H1 (cell line): ENCODE measurements around the gene HS6ST2. TPM values are rescaled to one million over a fixed set of nuclear protein-coding genes. Genes with fewer than 3 reads are reported as not detected.
A peak's percentile ranks its signal among the peaks of the same experiment; 100 is the strongest.

Experiments
- CTCF ChIA-PET: fragments of 300-600 bp; sonication (Branson Sonifier 250); formaldehyde crosslinking; loops from one replicate; lab custom pipeline; 2021; ENCODE audit not compliant: partially characterized antibody; lab: Charles Lee
- POLR2A ChIA-PET: fragments of 300-600 bp; sonication (Branson Sonifier 250); formaldehyde crosslinking; loops from one replicate; lab custom pipeline; 2021; ENCODE audit warnings: inconsistent platforms; ENCODE audit not compliant: partially characterized antibody; lab: Charles Lee
- DNase-seq, 2 experiments: peaks; one replicate each; pipeline versions ENCODE4 v3.0.0 to v3.0.0-alpha.2; 2010 to 2022; ENCODE audit warnings: low spot score in 2 of 2, low read depth in 1 of 2, mixed read lengths in 1 of 2
- FAIRE-seq: peaks from 2 replicates; lab custom pipeline; 2011; peaks lifted over from hg19 to GRCh38; lab: Jason Lieb, UNC
- H2AFZ ChIP-seq: 2 replicates; pipeline ENCODE4 v1.8.1; 2012; ENCODE audit warnings: low read length, inconsistent platforms
- H2AK5ac ChIP-seq: 2 replicates; pipeline ENCODE4 v1.6.1; 2013; ENCODE audit warnings: low read depth, low read length
- H2BK120ac ChIP-seq: replicated peaks from 2 replicates; pipeline ENCODE3; 2013; ENCODE audit warnings: low read depth, low read length, inconsistent platforms
- H2BK12ac ChIP-seq: 2 replicates; pipeline ENCODE4 v1.6.1; 2013; ENCODE audit warnings: low read depth, low read length
- H2BK15ac ChIP-seq: 2 replicates; pipeline ENCODE4 v1.6.1; 2013; ENCODE audit warnings: low read length
- H2BK20ac ChIP-seq: 2 replicates; pipeline ENCODE4 v1.6.1; 2013; ENCODE audit warnings: low read length
- H2BK5ac ChIP-seq: 2 replicates; pipeline ENCODE4 v1.6.1; 2013; ENCODE audit warnings: low read depth, low read length
- H3K14ac ChIP-seq: 2 replicates; pipeline ENCODE4 v1.6.1; 2013; ENCODE audit warnings: inconsistent platforms; ENCODE audit not compliant: insufficient read length
- H3K18ac ChIP-seq: 2 replicates; pipeline ENCODE4 v1.6.1; 2013; ENCODE audit warnings: low read length; ENCODE audit errors: extremely low read depth
- H3K23ac ChIP-seq: 2 replicates; pipeline ENCODE4 v1.6.1; 2013; ENCODE audit warnings: inconsistent platforms; ENCODE audit not compliant: insufficient read length
- H3K23me2 ChIP-seq: 2 replicates; pipeline ENCODE4 v1.6.1; 2013; ENCODE audit warnings: low read depth, low read length
- H3K27ac ChIP-seq: 2 replicates; pipeline ENCODE4 v1.6.1; 2011; ENCODE audit warnings: low read depth, low read length, inconsistent platforms
- H3K27me3 ChIP-seq, 4 experiments: replicated peaks in 1 of 4; 1 replicate in 1 of 4; 2 replicates in 3 of 4; pipeline versions ENCODE4 v1.6.1 to v1.8.1; 2011 to 2013; ENCODE audit warnings: low read length in 3 of 4, mild to moderate bottlenecking in 3 of 4, inconsistent platforms in 2 of 4, mixed read lengths in 2 of 4, moderate library complexity in 1 of 4; ENCODE audit not compliant: control insufficient read depth in 3 of 4, insufficient read depth in 3 of 4; ENCODE audit errors: extremely low read depth in 1 of 4
- H3K36me3 ChIP-seq, 4 experiments: 2 replicates each; pipeline versions ENCODE4 v1.6.1 to v1.8.1; 2011 to 2013; ENCODE audit warnings: mild to moderate bottlenecking in 4 of 4, low read length in 3 of 4, moderate library complexity in 2 of 4, control low read depth in 1 of 4, inconsistent platforms in 1 of 4; ENCODE audit not compliant: insufficient read depth in 4 of 4, control insufficient read depth in 2 of 4
- H3K4ac ChIP-seq: replicated peaks from 2 replicates; pipeline ENCODE3; 2013; ENCODE audit warnings: low read length, low read depth, mixed read lengths, inconsistent platforms; ENCODE audit not compliant: insufficient read length
- H3K4me1 ChIP-seq, 4 experiments: replicated peaks in 1 of 4; 1 replicate in 1 of 4; 2 replicates in 3 of 4; pipeline versions ENCODE4 v1.6.1 to v1.8.1; 2011 to 2013; ENCODE audit warnings: low read length in 3 of 4, inconsistent platforms in 2 of 4, mixed read lengths in 1 of 4; ENCODE audit not compliant: insufficient read depth in 4 of 4, control insufficient read depth in 3 of 4
- H3K4me2 ChIP-seq, 2 experiments: 2 replicates each; pipeline versions ENCODE4 v1.6.1 to v1.8.1; 2011 to 2013; ENCODE audit warnings: low read depth in 2 of 2, low read length in 2 of 2, control low read depth in 1 of 2, inconsistent platforms in 1 of 2, mild to moderate bottlenecking in 1 of 2; ENCODE audit not compliant: insufficient read depth in 1 of 2
- H3K4me3 ChIP-seq, 4 experiments: fragments of 200-600, 300-600 bp in 1 of 4; sonication (generic), shearing (Covaris generic), sonication (Bioruptor Twin) in 1 of 4; 2 replicates each; pipeline versions ENCODE4 v1.5.1 to v1.8.1; 2011 to 2016; ENCODE audit warnings: low read length in 4 of 4, low read depth in 3 of 4, control low read depth in 2 of 4, inconsistent platforms in 2 of 4, mild to moderate bottlenecking in 2 of 4, mixed read lengths in 1 of 4, moderate library complexity in 1 of 4; ENCODE audit not compliant: insufficient read depth in 2 of 4; ENCODE audit errors: extremely low read depth in 1 of 4
- H3K56ac ChIP-seq: replicated peaks from 2 replicates; pipeline ENCODE3; 2013; ENCODE audit warnings: low read depth, mild to moderate bottlenecking, mixed read lengths, low read length, inconsistent platforms; ENCODE audit not compliant: insufficient read length
- H3K79me1 ChIP-seq: 2 replicates; pipeline ENCODE4 v1.6.1; 2013; ENCODE audit warnings: low read depth, low read length, control low read depth
- H3K79me2 ChIP-seq, 2 experiments: 2 replicates each; pipeline versions ENCODE4 v1.6.1 to v1.8.1; 2012 to 2013; ENCODE audit warnings: low read length in 2 of 2, mild to moderate bottlenecking in 2 of 2, inconsistent platforms in 1 of 2; ENCODE audit not compliant: insufficient read depth in 2 of 2, control insufficient read depth in 1 of 2
- H3K9ac ChIP-seq, 4 experiments: replicated peaks in 1 of 4; 1 replicate in 1 of 4; 2 replicates in 3 of 4; pipeline versions ENCODE4 v1.6.1 to v1.8.1; 2011 to 2013; ENCODE audit warnings: low read depth in 3 of 4, low read length in 3 of 4, control low read depth in 2 of 4, mild to moderate bottlenecking in 2 of 4, moderate library complexity in 2 of 4, inconsistent platforms in 1 of 4; ENCODE audit errors: extremely low read depth in 1 of 4
- H3K9me3 ChIP-seq, 2 experiments: 2 replicates each; pipeline versions ENCODE4 v1.6.1 to v1.8.1; 2012 to 2013; ENCODE audit warnings: mild to moderate bottlenecking in 2 of 2, moderate library complexity in 2 of 2, control low read depth in 1 of 2, inconsistent platforms in 1 of 2, low read depth in 1 of 2, low read length in 1 of 2, mixed read lengths in 1 of 2; ENCODE audit not compliant: insufficient read depth in 2 of 2
- H4K20me1 ChIP-seq, 2 experiments: replicated peaks in 1 of 2; 2 replicates each; pipeline versions ENCODE3 to v1.8.1; 2011 to 2013; ENCODE audit warnings: inconsistent platforms in 2 of 2, low read length in 2 of 2, mild to moderate bottlenecking in 1 of 2; ENCODE audit not compliant: insufficient read depth in 2 of 2, control insufficient read depth in 1 of 2
- H4K5ac ChIP-seq: 2 replicates; pipeline ENCODE4 v1.6.1; 2013; ENCODE audit warnings: low read length, low read depth, mixed read lengths, inconsistent platforms; ENCODE audit not compliant: insufficient read length
- H4K8ac ChIP-seq: 2 replicates; pipeline ENCODE4 v1.8.0; 2013; ENCODE audit warnings: mild to moderate bottlenecking, moderate library complexity, low read length, inconsistent platforms; ENCODE audit not compliant: insufficient read depth; ENCODE audit errors: extremely low read depth
- H4K91ac ChIP-seq: replicated peaks from 2 replicates; pipeline ENCODE3; 2013; ENCODE audit warnings: low read length, mixed read lengths, inconsistent platforms; ENCODE audit not compliant: insufficient read length
- EZH2 ChIP-seq: fragments of 200-600 bp; sonication (generic); IDR thresholded peaks from 2 replicates; pipeline ENCODE4 v1.7.1; 2012; ENCODE audit warnings: low read depth, mild to moderate bottlenecking, moderate library complexity, low read length, inconsistent platforms; ENCODE audit not compliant: severe bottlenecking
- GABPA ChIP-seq: IDR thresholded peaks from 2 replicates; pipeline ENCODE4 v1.6.1; 2011; ENCODE audit warnings: mild to moderate bottlenecking, low read length, moderate library complexity, borderline replicate concordance; ENCODE audit not compliant: insufficient read depth
- HDAC6 ChIP-seq: IDR thresholded peaks from one replicate; pipeline ENCODE4 v1.7.1; 2012; ENCODE audit warnings: low read depth, mild to moderate bottlenecking, inconsistent platforms, low read length, moderate library complexity
- KDM4A ChIP-seq: IDR thresholded peaks from one replicate; pipeline ENCODE4 v1.7.1; 2012; ENCODE audit warnings: low read depth, mild to moderate bottlenecking, moderate library complexity, low read length, inconsistent platforms; ENCODE audit not compliant: severe bottlenecking
- NRF1 ChIP-seq: IDR thresholded peaks from 2 replicates; pipeline ENCODE4 v1.6.1; 2011; ENCODE audit warnings: mild to moderate bottlenecking, low read depth, low read length, improper control_type of control experiment
- RFX5 ChIP-seq: IDR thresholded peaks from 2 replicates; pipeline ENCODE4 v1.6.1; 2011; ENCODE audit warnings: low read depth, low read length, improper control_type of control experiment, borderline replicate concordance
- SP4 ChIP-seq: IDR thresholded peaks from 2 replicates; pipeline ENCODE4 v1.6.1; 2012; ENCODE audit warnings: low read length, inconsistent platforms
- WGBS, 2 experiments: shearing (Covaris generic) in 1 of 2; methylation state at CpG; one replicate each; pipeline versions ENCODE4 v1.1.6 to v1.1.7; 2013 to 2015; ENCODE audit warnings: low lambda C conversion rate in 2 of 2, mixed read lengths in 2 of 2, inconsistent platforms in 1 of 2, low coverage in 1 of 2, missing lambda C conversion rate in 1 of 2; ENCODE audit not compliant: insufficient replicate concordance in 2 of 2, insufficient coverage in 1 of 2, insufficient read length in 1 of 2; ENCODE audit errors: extremely low coverage in 1 of 2, missing lambda C conversion rate in 1 of 2; 5-methylcytosine and 5-hydroxymethylcytosine counted together
- polyA plus RNA-seq, 7 experiments: library from polyadenylated mRNA; depleted of rRNA in 3 of 7; stranded (reverse) in 5 of 7; unstranded in 2 of 7; fragments of >200 nt in 5 of 7; fragments of 200-250 nt in 2 of 7; gene quantifications; 1 replicate in 5 of 7; 2 replicates in 1 of 7; 4 replicates in 1 of 7; pipeline versions ENCODE4 v1.2.1 to v1.2.3, GENCODE V29; 2011 to 2013; ENCODE audit warnings: missing spikeins in 2 of 7, mixed read lengths in 2 of 7
- total RNA-seq: library from RNA; stranded (reverse); fragmentation: NEBNext Ultra II Directional; extraction: Animal tissue kit (Norgen Biotek cat#: 25700); gene quantifications from 2 replicates; pipeline ENCODE4 v1.2.1, GENCODE V29; 2021
- TF ChIP-seq, protein P1 (sequence below): IDR thresholded peaks from 2 replicates; pipeline ENCODE4 v1.6.1; 2012; ENCODE audit warnings: low read length, inconsistent platforms

HS6ST2 gene
- total and polyA plus RNA-seq, 2 of the 8 experiments (the other 6 are each of a cell fraction or from before 2014, with no cell fraction given): 3.9 TPM

DNA sequence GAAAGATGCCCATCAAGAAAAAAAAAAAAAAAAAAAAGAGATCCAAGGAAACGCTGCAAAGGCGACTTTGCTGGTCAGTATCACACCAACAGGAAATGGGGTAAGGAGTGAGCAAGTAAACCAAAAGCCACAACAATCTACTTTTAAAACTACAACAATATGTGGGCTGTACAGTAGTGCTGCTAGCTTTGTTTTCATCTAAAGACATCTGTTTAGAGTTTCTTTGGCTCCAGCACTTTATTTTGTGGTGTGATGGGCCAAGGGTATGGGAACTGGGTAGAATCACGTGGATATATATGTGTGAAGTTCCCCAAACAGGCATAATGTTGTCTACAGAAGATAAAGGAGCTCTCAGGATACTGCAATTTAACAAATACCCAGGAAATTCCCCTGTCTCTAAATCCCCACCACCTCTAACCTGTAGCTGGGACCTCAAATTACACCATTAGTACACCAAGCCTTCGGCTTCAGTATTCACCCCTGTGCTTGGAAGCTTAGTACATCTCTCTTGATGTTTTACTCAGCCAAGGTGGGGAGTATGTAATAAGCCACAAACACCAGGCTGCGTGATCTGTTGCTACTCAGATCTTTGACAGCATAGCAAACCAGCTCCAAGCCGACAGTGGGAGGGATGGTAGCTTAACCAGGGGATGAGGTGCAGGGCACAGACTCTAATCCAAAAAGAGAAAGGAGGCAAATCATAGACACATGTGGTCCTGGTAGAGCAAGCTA lies 207.9 kb downstream of the HS6ST2 start:
- Histone ChIP-seq H3K18ac (no peak overlapping the region), H3K4ac (no peak overlapping the region), H2AFZ (no peak overlapping the region), H4K8ac (no peak overlapping the region), H3K4me3 (no peak overlapping the region), H2BK5ac (no peak overlapping the region), H4K5ac (no peak overlapping the region), H3K4me2 (no peak overlapping the region), H2BK20ac (no peak overlapping the region), H3K27ac (no peak overlapping the region), H3K23me2 (no peaks in the 10 kb centered on the region), H3K79me1 (no peaks in the 10 kb centered on the region), H2BK15ac (no peak overlapping the region), H4K20me1 (no peaks in the 10 kb centered on the region), H3K27me3 (peaks cover 0 to 5% (median 0%) of the 10 kb centered on the region in 4 experiments; a peak in 2 of 7 replicates)
- FAIRE-seq (no peak), DNase-seq (no peak)
- POLR2A ChIA-PET: no interaction called here
- 81% methylated on average over 6 of the region's 6 CpGs; no CpG with 5 or more reads in 1 of the 2 experiments for WGBS, 2 experiments
- TF ChIP-seq SP4 (no peak), RFX5 (no peak), KDM4A (no peak), NRF1 (no peak), GABPA (no peak), HDAC6 (no peak), EZH2 (no peak)
- TF ChIP-seq, protein P1, sequence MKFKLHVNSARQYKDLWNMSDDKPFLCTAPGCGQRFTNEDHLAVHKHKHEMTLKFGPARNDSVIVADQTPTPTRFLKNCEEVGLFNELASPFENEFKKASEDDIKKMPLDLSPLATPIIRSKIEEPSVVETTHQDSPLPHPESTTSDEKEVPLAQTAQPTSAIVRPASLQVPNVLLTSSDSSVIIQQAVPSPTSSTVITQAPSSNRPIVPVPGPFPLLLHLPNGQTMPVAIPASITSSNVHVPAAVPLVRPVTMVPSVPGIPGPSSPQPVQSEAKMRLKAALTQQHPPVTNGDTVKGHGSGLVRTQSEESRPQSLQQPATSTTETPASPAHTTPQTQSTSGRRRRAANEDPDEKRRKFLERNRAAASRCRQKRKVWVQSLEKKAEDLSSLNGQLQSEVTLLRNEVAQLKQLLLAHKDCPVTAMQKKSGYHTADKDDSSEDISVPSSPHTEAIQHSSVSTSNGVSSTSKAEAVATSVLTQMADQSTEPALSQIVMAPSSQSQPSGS: no peak
- TF ChIP-seq, all 59 proteins: peak for 0
- H3K4me1 ChIP-seq: peaks cover 0 to 13% (median 6%) of the 10 kb centered on the region in 4 experiments; a peak in 3 of 7 replicates
- no peak overlapping the region for H2AK5ac ChIP-seq
- no peaks in the 10 kb centered on the region for H3K9me3 ChIP-seq
- CTCF ChIA-PET: interaction anchor here (1.2 to 2.3 kb wide), 3 partner anchors 10 to 24 kb away, joined by 3 to 10 read pairs (median 5); no protein-coding TSS in a partner anchor
- H3K14ac ChIP-seq: no peak overlapping the region
- H3K9ac ChIP-seq: no peak overlapping the region
- no peak overlapping the region for H3K56ac ChIP-seq
- H3K23ac ChIP-seq: no peak overlapping the region
- H3K36me3 ChIP-seq: no peaks in the 10 kb centered on the region
- no peaks in the 10 kb centered on the region for H3K79me2 ChIP-seq
- peak overlapping the region; percentile 30 for H4K91ac ChIP-seq
- no peak overlapping the region for H2BK120ac ChIP-seq
- 0 out of 2 replicates have a peak overlapping the region, but pooled peaks have one; percentile 60 for H2BK12ac ChIP-seq
